ENCODE data around the gene KCNE1.
"Not testable (repeated sequence)": the region's sequence is repeated elsewhere in the genome, so short reads cannot be mapped to it uniquely, and the experiment has no call there.

The KCNE1 gene

DNA sequence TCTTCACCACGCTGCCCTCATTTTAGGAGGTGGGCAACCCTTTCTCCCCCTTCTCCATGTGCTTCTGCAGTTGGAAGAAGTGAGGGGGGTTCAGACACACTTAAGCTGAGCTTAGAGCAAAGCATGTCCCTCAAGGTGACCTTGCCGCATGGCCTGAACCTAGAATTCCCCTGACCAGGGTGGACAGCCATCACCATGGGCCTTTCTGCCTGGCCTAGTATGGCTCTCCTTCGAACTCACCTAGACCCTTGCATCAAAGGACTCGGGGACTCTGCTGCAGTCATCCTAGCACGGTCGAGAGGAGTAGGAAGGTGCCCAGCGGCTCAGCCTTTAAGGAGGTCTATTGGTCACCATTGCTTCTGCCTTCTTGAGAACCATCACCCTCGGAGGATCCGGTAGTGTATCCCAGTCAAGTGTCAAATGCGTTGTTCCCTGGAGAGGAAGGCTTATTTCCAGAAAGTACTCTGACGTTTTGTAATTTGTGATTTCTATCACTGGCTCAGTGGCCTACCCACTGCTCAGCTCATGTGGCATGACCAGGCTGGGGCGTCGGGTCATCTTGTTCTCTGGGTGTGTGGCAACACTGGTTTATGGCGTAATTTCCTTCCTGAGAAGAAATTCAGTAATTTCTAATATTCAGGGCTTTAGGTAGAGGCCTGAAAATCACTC, at the start of gene KCNE1:
TSS of gene KCNE1 (minus strand) at position 424 of the 669 bp plus-strand sequence. CDS start 62,576 bp downstream, outside the sequence.
- in situ Hi-C loops (cut with MboI; ENCODE audit: low sequenced_read_pairs) = no loop called here

DNA sequence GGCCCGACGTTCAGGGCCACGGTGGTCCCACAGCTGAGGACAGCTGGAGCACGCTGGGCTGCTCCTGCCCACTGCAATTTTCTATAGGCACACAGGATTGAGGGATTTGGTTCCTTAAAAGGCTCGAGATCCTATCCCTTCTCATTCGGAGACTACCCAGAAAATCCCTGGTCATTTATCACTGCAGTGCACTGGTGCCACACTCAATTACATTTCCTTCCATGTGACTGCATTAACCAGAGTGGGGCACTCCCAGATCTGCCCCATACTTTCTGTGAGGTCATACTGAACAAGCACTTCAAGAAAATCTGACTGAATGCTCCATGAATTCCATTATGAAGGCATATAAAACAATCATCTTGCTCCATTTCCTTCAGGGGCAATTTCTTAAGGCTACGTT, 49.8 kb upstream of the KCNE1 start:
- in situ Hi-C loops (cut with MboI; ENCODE audit: low sequenced_read_pairs) = no loop called here

DNA sequence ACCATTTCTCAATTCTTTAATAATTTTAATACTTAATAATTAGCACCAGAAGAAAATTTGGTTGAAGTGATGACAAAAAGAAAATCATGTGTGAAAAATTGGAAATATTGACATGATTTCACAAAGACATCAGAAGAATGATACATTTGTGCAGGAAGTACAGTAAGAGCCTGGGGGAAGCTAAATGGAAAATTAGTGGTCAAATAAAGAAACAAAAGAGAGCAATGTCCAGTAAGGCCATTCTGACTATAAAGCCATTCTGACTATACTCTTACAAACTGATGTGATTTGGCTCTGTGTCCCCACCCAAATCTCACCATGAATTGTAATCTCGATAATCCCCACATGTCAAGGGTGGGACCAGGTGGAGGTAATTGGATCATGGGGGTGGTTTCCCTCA, 48.6 kb upstream of the KCNE1 start:
- in situ Hi-C loops (cut with MboI; ENCODE audit: low sequenced_read_pairs) = no loop called here

DNA sequence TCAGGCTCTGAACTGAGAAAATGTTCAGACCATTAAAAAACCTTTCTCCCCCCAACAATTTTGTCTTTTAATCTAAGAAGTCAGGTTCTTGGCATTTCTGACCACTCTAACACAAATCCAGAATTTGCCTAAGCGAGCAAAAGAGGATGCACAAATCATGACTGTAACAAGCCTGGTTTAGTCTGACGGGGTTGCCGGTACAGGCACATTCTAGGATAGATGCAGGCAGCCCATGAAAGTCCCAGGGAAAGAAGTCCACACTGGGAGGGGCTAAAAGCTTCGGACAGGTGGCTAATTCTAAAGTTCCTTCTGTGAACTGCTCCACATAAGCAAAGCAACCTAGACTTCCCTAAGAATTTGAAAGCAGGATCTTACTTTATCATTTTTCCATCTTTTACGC, 48.0 kb upstream of the KCNE1 start:
- in situ Hi-C loops (cut with MboI; ENCODE audit: low sequenced_read_pairs) = no loop called here

DNA sequence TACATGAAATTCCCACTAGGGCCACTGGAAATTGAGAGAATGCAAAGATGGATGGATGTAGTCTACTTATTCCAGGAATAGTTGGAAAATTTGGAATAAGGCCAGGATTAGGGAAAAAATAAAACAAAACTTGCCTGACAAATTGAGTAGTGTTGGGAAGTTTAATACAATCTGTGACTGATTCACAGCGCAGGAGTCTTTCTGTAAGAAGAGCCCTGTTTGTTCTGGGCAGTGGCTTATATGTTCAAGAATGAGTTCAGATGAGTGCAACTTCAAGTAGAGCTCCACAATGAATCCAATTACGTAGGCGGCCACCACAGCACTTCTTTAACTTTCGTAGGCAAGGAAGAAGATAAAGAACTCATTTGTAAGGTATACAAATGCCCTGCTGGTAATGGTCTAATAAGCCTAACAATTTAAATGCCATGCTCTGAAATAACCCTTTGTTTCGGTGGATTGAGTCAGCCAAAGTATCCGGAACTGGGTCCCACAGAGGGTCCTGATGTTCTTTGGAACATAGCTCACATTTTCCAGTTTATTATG, 47.1 kb upstream of the KCNE1 start:
- in situ Hi-C loops (cut with MboI; ENCODE audit: low sequenced_read_pairs) = no loop called here

DNA sequence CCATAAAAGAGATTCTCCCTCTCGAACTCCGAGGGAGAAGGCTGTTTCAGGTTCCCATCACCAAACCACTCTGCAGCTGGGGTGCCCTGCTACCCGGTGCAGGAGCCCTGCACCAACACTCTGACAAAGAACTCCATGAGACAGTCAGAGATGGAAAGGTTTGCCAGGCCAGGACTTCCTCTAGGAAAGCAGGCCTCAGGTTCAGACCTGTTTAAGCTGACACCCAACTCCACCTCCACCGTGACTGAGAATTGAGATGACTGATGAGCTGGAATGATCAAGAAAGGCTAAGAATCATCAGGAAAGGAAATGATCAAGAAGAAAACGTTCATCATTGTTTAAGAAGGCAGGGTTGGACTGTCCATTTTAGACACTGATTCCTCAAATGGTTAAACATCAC, 46.2 kb upstream of the KCNE1 start:
- in situ Hi-C loops (cut with MboI; ENCODE audit: low sequenced_read_pairs) = no loop called here

DNA sequence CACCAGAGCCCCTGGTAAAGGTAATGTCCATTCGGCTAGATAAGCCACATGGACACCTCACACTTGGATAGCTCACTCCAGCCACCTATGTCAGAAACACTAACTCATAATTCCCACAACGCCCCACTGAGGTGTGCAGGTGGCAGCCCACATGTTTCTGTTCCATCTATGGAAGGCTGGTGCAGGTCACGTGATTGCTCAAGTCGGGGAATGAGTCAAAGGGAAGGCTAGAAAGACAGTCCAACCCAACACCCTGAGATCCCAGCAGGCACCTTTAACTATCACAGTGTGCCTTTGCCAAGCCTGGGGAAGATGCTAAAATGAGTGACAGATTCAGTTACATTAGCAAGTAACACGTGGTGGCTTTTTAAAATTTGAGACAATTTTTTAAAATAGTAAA, 45.3 kb upstream of the KCNE1 start:
- in situ Hi-C loops (cut with MboI; ENCODE audit: low sequenced_read_pairs) = no loop called here

DNA sequence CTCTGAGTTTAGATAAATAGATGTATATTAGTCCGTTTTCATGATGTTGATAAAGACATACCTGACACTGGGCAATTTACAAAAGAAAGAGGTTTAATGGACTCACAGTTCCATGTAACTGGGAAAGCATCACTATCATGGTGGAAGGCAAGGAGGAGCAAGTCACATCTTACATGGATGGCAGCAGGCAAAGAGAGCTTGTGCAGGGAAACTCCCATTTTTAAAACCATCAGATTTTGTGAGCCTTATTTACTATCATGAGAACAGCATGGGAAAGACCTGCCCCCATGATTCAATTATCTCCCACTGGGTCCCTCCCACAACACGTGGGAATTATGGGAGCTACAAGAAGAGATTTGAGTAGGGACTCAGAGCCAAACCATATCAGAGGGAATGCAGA, 42.7 kb upstream of the KCNE1 start:
- in situ Hi-C loops (cut with MboI; ENCODE audit: low sequenced_read_pairs) = not testable (repeated sequence)

DNA sequence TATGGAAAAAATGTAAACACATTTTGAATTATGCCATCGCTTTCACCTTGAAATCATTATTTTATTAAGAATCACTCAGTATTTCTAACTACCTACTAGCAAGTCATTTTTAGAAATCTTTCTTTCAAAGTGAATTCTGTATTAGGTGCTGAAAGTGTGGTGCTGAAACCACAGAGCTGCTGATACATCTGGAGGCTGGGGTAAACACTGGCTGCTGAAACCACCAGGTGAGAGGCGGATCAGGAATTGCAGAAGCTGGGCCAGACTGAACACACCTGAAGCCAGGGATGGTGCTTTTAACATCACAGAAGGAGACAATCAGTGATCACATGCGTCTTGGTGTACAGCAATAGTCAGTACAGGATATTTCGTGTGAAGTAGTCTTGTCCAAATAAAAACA, 42.2 kb upstream of the KCNE1 start:
- in situ Hi-C loops (cut with MboI; ENCODE audit: low sequenced_read_pairs) = no loop called here

DNA sequence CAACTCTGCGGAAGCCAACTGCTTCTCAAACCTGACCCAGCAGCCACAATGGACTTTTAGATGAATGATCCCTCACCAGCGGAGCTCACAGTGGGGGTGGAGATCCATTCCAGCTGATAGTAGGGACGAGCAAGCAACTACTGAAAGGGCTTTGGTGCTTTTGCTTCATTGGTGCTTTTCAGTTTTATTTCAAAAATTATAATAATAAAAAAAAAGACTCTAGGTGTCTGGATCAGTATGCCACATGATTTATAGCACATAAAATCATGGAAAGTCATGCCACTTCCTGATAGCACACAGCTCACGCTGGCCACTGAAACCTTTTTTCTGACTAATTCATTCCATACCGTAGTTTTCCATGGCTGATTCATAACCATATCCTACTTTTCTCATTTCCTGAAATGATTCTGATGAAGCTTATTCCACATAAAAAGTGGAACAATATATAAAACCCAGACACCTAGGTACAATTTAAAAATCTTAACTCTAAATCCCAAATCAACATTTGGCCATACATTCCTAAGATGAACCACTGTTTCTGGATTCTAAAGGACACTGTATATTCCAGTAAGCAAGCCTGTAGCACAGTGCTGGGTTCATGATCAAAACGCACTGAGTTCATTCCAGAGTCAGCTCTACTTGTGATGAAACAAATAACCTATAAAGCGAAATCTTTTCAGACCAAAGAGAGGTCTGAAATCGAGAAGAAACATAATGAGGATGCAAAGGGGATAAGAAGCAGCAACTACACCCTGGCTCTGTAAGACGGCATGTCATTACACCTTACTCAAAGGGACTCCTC, 41.3 kb upstream of the KCNE1 start:
- in situ Hi-C loops (cut with MboI; ENCODE audit: low sequenced_read_pairs) = no loop called here

DNA sequence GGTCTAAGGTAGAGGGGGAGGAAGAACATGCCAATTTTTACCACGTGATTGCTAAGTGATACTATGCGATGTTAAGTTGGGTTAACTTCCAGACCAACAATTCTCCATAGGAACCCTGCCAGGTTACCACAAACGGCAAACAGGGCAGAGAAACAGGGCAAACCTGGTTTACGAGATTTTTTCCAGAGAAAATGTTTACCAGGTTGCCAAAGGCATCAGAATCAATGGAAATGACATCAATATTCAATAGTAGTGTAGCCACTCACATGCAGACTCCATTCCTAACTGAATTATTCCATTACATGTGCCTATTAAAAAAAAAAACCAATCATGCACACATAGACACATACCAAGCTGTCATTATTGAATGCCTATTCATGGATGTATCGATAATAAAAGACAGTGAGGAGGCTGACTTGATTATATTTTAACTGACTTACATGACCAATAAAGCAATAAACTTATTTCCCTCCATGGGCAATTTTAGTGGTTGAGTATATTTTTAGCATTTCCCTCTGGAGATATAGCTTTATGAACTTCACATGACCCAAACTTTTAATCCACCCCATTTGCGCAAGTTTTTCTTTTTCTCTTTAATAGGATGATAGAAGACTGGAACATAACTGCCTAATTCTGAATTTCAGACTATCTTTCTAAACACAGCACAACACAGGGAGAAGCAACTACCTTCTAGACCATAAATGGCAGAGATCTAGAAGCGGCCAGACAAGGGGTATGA, 40.5 kb upstream of the KCNE1 start:
- in situ Hi-C loops (cut with MboI; ENCODE audit: low sequenced_read_pairs) = no loop called here

DNA sequence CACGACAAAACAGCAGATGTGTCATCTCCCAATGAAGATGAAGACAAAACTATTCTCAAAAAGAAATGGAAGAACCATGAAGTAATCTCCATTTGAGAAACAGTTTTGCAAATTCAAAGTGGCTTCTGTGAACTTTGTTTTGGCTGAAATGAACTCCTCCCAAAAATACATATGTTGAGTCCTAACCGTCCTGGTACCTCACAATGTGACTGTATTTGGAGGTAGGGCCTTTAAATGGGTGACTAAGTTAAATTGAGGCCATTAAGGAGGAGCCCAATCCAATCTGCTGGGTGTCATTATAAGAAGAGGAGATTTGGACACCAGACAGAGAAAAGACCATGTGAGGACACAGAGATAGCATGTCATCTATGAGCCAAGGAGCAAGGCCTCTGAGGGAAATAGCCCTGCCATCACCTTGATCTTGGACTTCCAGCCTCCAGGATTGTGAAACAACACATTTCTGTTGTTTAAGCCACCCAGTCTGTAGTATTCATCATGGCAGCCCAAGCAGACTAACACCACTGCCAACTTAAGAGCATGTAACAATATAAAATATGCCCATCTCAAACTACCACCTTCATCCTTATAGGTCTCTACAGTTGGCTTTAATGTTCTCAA, 38.3 kb upstream of the KCNE1 start:
- in situ Hi-C loops (cut with MboI; ENCODE audit: low sequenced_read_pairs) = no loop called here

DNA sequence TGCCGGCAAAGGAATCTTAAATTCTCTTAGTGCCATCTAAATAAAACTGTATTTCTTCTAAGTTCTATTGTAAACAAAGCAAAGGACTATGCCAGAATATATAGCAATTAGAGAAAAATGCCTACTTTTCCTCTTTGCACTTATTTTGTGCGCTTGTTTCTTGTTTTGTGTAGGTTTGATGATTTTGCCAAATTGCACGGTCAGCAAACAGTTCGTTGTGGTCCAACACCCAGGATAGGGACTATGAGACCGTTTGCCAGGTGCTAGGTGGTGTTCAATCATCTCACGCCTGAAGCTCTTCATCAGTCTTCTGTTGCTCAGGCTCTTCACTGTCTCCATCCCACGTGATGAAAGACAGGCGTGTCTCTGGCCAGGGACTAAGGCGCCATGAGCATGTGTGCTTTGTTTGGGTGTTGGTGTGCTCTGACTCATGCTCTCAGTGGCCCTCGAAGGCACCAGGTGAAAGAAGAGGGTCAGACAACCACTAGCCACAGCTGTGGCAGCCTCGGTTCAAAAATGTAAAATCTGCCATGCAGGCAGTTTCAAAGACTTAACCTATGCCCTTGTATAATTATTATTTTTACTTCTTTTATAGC, 36.9 kb upstream of the KCNE1 start:
- in situ Hi-C loops (cut with MboI; ENCODE audit: low sequenced_read_pairs) = no loop called here

DNA sequence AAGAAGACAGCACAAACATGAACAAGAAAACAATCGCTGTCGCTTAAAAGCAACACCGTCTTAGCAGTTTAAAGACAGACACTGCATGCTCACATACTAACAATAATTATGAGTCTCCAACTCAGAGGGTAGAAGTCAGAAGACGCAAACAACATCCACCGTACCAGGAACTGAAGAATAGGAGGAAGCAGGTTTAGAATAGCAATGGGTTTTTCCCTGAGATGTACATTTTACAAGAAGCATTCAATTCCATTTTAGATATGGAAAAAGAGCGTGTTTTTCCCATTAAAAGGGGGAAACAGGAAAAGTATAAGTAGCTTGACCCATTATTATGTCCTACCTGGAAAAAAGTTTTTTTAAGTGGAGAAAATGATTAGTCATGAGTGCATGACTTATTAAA, 34.5 kb upstream of the KCNE1 start:
- in situ Hi-C loops (cut with MboI; ENCODE audit: low sequenced_read_pairs) = no loop called here

DNA sequence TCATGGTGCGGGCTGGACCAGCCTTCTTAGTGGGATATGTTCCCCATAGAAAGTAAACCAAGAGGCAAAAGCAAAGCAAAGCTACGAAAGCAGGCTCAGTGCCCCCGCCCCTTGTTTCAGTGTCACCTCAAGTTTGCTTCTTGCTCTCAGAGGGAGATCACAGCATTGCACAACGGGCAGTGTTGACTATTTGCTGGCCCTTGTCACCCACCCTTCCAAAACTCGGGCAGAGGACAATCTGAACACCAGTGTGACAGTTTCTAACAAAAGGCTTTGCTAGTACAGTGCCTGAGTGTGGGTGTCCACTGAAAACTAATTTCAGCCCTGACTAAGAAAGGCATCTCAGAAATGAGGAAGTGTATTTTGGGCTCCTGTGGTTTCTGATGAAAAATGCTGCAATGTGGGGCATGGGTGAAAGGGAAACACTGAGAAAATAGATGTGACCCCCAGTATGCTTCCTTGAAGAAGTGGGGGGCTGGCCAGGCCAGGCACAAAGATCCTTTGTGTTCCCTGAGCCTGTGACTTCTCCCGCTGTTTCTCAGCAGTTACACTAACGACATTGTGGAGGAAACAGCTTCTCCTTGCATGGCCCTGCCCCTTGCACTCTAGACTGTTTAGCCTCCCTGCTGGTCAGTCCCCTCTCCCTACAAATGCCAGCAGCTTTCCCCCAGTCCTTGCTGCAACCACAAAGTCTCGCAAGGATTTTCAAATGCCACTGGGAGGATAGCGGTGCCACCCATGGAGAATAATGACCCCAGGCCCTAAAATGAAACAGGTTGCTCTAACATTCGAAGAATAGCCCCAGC, 33.3 kb upstream of the KCNE1 start:
- in situ Hi-C loops (cut with MboI; ENCODE audit: low sequenced_read_pairs) = no loop called here

DNA sequence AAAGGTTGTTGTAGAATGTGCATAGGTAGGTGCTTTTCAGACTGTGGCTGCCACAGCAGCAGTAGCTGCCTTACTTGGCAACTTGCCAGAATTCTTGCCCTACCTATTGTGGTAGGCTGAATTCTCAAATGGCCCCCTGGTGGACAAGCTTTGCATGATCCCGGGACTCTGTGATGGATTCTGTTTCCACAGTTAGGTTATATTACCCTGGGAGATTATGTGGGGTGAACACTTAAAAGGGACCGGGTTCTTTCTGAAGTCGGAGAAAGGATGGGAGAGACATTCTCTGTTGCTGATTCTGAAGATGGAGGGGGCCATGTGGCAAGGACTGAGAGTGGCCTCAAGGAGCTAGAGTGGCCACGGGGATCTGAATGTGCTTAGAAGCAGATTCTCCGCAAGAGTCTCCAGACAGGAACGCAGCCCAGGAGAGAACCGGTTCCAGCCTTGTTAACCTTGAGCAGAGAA, 32.1 kb upstream of the KCNE1 start:
- in situ Hi-C loops (cut with MboI; ENCODE audit: low sequenced_read_pairs) = no loop called here

DNA sequence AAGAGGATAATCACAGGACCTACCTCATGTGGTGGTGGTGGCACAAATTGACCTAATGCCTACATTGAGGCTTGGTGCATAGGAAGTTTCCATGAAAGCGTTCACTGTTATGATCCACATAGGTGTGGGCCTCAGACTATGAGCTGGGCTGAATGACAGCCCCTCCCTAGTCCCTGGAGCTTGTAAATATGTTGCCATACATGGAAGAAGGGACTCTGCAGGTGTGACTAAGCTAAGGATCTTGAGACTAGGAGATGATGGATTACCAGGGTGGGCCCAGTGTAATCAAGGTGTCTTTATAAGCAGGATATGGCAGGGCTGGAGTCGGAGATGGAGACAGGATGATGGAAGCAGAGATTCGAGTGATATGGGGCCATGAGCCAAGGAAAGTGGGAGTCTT, 31.0 kb upstream of the KCNE1 start:
- in situ Hi-C loops (cut with MboI; ENCODE audit: low sequenced_read_pairs) = no loop called here

DNA sequence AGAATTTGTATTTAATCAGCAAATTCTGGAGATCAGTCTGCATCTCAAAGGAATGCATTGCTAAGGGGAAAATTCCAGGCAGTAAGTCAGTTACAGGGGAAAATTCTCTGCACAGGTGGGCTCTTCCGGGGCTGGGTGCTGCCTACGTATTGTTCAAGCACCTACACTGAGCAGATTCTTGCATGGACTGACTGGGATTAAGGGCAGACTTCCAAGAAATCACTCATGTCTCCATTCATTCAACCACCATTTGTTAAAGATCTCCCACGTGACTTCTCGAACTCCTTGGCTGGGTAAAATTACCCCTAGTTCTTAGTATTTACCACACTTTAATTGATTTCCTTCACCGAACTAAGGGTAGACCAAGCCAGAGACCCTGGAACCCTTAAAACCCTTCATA, 28.2 kb upstream of the KCNE1 start:
- in situ Hi-C loops (cut with MboI; ENCODE audit: low sequenced_read_pairs) = no loop called here

DNA sequence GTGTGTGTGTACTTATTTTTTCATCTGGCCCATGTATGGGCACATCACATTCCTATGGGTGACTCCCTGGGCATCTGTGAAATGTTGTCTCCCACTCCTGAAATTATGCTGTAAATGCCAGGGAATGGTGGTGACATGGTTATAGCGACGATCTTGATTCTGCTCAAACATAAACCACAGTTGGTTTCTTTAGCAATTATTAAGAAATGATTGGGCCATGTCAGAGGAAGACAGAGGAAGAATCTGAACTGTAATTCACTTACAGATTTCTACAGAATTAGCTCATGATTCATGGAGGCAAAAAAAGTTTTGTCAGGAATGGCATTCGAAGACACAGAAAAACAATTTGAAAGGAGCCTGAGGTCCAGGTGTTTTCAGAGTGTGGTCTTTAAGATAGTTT, 25.8 kb upstream of the KCNE1 start:
- in situ Hi-C loops (cut with MboI; ENCODE audit: low sequenced_read_pairs) = no loop called here

DNA sequence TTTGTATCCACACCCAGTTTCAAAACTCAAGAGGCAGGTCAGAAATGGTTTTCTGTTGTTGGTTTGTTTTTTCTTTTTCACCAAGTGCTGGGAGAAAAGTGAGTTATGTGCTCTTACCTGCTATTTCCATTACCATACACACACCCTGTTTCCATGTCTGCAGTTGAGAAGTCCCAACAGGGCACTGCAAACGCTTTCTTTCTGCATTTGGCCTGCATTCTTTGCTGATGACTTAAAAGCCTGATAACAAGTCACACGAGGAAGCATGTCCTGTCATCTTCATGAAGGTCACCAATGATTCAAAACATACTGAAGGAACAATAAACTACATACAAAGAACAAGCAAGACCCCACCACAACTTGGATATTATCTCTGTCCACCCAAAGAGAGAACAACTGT, 24.8 kb upstream of the KCNE1 start:
- in situ Hi-C loops (cut with MboI; ENCODE audit: low sequenced_read_pairs) = no loop called here
